Neuronal stem cell (in vitro differentiated cells): Measurements from ENCODE around the gene PLEKHM1.
"Not testable (repeated sequence)": the region's sequence is repeated elsewhere in the genome, so short reads cannot be mapped to it uniquely, and the experiment has no call there.

ENCODE experiments used
- DNase-seq: peaks from one replicate; pipeline ENCODE4 v3.0.0-alpha.2; 2013; ENCODE audit warnings: low spot score
- H2AFZ ChIP-seq: one replicate; pipeline ENCODE4 v1.6.1; 2013; ENCODE audit warnings: mild to moderate bottlenecking, low read length, inconsistent platforms
- H2AK5ac ChIP-seq: 2 replicates; pipeline ENCODE4 v1.6.1; 2013; ENCODE audit warnings: low read depth, mild to moderate bottlenecking, inconsistent platforms, low read length, moderate library complexity, mixed read lengths
- H2BK120ac ChIP-seq: 2 replicates; pipeline ENCODE4 v1.6.1; 2013; ENCODE audit warnings: low read depth, mild to moderate bottlenecking, inconsistent platforms, low read length, moderate library complexity, mixed read lengths
- H2BK12ac ChIP-seq: one replicate; pipeline ENCODE4 v1.6.1; 2013; ENCODE audit warnings: low read length, inconsistent platforms
- H2BK15ac ChIP-seq: 2 replicates; pipeline ENCODE4 v1.6.1; 2013; ENCODE audit warnings: mild to moderate bottlenecking, low read length, inconsistent platforms, mixed read lengths
- H2BK5ac ChIP-seq: one replicate; pipeline ENCODE4 v1.6.1; 2013; ENCODE audit warnings: inconsistent platforms, mild to moderate bottlenecking, low read length, moderate library complexity
- H3K14ac ChIP-seq: one replicate; pipeline ENCODE4 v1.6.1; 2013; ENCODE audit warnings: low read length, inconsistent platforms
- H3K18ac ChIP-seq: 2 replicates; pipeline ENCODE4 v1.6.1; 2013; ENCODE audit warnings: low read length, inconsistent platforms
- H3K23ac ChIP-seq: 2 replicates; pipeline ENCODE4 v1.6.1; 2013; ENCODE audit warnings: low read depth, mild to moderate bottlenecking, mixed read lengths, low read length, inconsistent platforms; ENCODE audit not compliant: poor library complexity
- H3K27ac ChIP-seq: replicated peaks from 3 replicates; pipeline ENCODE4 v1.5.1; 2013; ENCODE audit warnings: low read length, inconsistent platforms
- H3K27me3 ChIP-seq, 3 experiments: 2 replicates each; pipeline ENCODE4 v1.6.1; 2013; ENCODE audit warnings: low read length in 3 of 3, mild to moderate bottlenecking in 2 of 3, inconsistent platforms in 1 of 3, low read depth in 1 of 3, mixed read lengths in 1 of 3, moderate library complexity in 1 of 3; ENCODE audit not compliant: control insufficient read depth in 3 of 3, insufficient read depth in 3 of 3
- H3K36me3 ChIP-seq, 2 donors: replicated peaks in 1 of 2; 2 replicates each; pipeline ENCODE4 v1.6.1; 2013; ENCODE audit warnings: low read length in 2 of 2; ENCODE audit not compliant: control insufficient read depth in 2 of 2, insufficient read depth in 2 of 2
- H3K4ac ChIP-seq: 2 replicates; pipeline ENCODE4 v1.6.1; 2013; ENCODE audit warnings: inconsistent platforms, mild to moderate bottlenecking, low read length, moderate library complexity
- H3K4me1 ChIP-seq, 2 donors: 1 replicate in 1 of 2; 2 replicates in 1 of 2; pipeline ENCODE4 v1.6.1; 2013; ENCODE audit warnings: low read length in 2 of 2, low read depth in 1 of 2; ENCODE audit not compliant: control insufficient read depth in 2 of 2, insufficient read depth in 1 of 2
- H3K4me2 ChIP-seq: one replicate; pipeline ENCODE4 v1.6.1; 2013; ENCODE audit warnings: mild to moderate bottlenecking, low read length, inconsistent platforms; ENCODE audit not compliant: insufficient read depth, poor library complexity, severe bottlenecking
- H3K4me3 ChIP-seq, 2 donors: 2 replicates each; pipeline ENCODE4 v1.5.1; 2013; ENCODE audit warnings: low read length in 2 of 2, mild to moderate bottlenecking in 2 of 2, inconsistent platforms in 1 of 2, moderate library complexity in 1 of 2
- H3K79me1 ChIP-seq: one replicate; pipeline ENCODE4 v1.6.1; 2013; ENCODE audit warnings: low read depth, mild to moderate bottlenecking, inconsistent platforms, low read length, moderate library complexity
- H3K9ac ChIP-seq: one replicate; pipeline ENCODE4 v1.6.1; 2013; ENCODE audit warnings: mild to moderate bottlenecking, low read depth, low read length, inconsistent platforms; ENCODE audit not compliant: poor library complexity
- H3K9me3 ChIP-seq, 2 donors: replicated peaks in 1 of 2; 2 replicates each; pipeline versions ENCODE3 to v1.6.1; 2013; ENCODE audit warnings: low read length in 2 of 2, mild to moderate bottlenecking in 2 of 2, inconsistent platforms in 1 of 2, low read depth in 1 of 2, mixed read lengths in 1 of 2, moderate library complexity in 1 of 2; ENCODE audit not compliant: control insufficient read depth in 2 of 2, insufficient read depth in 1 of 2
- H4K8ac ChIP-seq: one replicate; pipeline ENCODE4 v1.6.1; 2013; ENCODE audit warnings: low read depth, mild to moderate bottlenecking, inconsistent platforms, low read length, moderate library complexity
- H4K91ac ChIP-seq: one replicate; pipeline ENCODE4 v1.6.1; 2013; ENCODE audit warnings: low read length, low read depth, mild to moderate bottlenecking, inconsistent platforms; ENCODE audit not compliant: poor library complexity
- WGBS, 2 donors: extraction: QIAGEN DNeasy Blood & Tissue Kit; methylation state at CpG; one replicate each; pipeline ENCODE4 v1.1.7; 2013; ENCODE audit warnings: missing lambda C conversion rate in 2 of 2, mixed read lengths in 1 of 2; ENCODE audit not compliant: insufficient read length in 2 of 2, insufficient replicate concordance in 1 of 2; ENCODE audit errors: extremely low coverage in 2 of 2; 5-methylcytosine and 5-hydroxymethylcytosine counted together

The PLEKHM1 gene

DNA sequence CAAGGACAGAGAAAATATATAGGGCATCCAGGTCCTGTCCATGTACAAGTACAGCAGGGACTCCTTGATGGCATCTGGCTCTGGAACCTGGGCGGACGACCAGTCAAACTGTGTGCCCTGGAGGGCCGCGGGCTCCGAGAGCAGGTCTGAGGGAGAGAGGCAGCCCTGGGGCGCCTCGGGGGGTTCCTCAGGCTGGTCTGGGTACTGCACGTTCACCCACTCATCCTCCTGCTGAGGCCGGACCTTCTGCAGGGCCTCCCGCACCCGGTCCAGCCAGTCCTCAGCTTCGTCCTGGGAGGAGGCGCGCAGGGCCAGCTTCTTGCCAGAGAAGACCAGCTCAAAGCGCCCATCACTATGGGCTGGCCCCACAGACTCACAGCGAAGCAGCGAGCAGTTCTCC is 36.8 kb downstream of the PLEKHM1 start:
- not testable (repeated sequence) for H4K8ac ChIP-seq, DNase-seq, H2BK12ac ChIP-seq, H4K91ac ChIP-seq, H2AK5ac ChIP-seq, H3K4ac ChIP-seq, H3K9me3 ChIP-seq, H3K23ac ChIP-seq, H2BK15ac ChIP-seq, H3K27me3 ChIP-seq, H3K4me1 ChIP-seq, H2BK120ac ChIP-seq, H2BK5ac ChIP-seq, H3K27ac ChIP-seq, H2AFZ ChIP-seq, H3K36me3 ChIP-seq, H3K9ac ChIP-seq, H3K79me1 ChIP-seq, H3K18ac ChIP-seq, H3K4me3 ChIP-seq, H3K14ac ChIP-seq, H3K4me2 ChIP-seq
- WGBS, 2 donors = no CpG with 5 or more reads among the region's 17 CpGs

DNA sequence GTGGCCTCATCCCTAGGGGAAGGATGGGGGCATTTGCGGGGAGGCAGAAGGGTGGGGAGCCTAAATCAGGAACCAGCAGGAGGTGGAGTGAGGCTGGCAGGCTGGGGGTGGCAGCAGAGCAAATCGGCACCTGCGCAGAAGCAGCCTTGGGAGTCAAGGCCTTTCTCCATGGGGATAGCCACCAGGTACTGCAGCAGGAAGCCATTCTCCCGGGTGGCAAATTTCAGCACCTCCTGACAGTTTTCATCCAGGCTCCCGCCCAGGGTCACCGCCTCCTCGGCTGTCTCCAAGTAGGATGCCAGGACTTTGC is 37.3 kb downstream of the PLEKHM1 start:
- H2BK120ac ChIP-seq, H3K4me3 ChIP-seq: not testable (repeated sequence)
- WGBS, 2 donors = no CpG with 5 or more reads among the region's 7 CpGs

DNA sequence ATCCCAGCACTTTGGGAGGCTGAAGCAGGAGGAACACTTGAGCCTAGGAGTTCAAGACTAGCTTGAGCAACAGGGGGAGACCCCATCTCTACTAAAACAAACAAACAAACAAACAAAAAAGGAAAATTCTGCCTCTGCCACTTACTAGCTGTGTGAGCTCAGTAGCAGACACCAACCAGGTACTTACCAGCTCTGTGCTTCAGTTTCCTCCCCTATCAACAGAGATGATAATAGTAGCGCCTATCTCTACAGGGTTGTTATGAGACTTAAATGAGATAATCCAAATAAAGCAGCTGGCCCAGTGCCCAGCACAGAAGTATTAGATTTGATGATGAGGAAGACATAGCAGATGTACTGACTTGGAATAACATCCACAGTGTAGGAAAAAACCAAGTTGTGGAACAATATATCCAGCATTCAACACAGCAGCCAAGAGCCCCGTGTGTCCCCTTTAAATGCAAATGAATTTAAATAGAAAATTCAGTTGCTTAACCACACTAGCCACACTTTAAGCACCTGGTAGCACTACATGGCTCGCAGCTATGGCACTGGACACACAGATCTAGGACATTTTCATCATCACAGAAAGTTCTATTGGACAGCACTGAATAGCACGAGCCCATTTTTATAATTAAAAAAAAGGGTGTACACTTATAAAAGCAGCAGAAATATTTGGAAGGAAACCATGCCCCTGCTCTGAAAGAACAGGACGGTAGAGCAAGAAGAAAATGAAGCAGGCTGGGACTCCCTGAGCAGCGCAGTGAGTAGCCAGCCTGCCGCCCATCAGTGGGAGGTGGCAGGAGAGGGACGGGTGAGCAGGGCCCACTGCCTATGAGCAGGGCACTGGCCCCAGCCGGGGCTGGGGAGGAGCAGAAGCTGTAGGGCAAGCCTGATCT is 37.9 kb downstream of the PLEKHM1 start:
- WGBS, 2 donors = no CpG with 5 or more reads among the region's 9 CpGs
- H2BK5ac ChIP-seq, H4K91ac ChIP-seq, H4K8ac ChIP-seq, H3K23ac ChIP-seq, H3K4ac ChIP-seq, H3K36me3 ChIP-seq, H2AFZ ChIP-seq, H3K27ac ChIP-seq, H3K4me1 ChIP-seq, H3K4me3 ChIP-seq, H2BK120ac ChIP-seq, H3K14ac ChIP-seq, H2AK5ac ChIP-seq, H3K9me3 ChIP-seq, H2BK12ac ChIP-seq, H3K18ac ChIP-seq, H2BK15ac ChIP-seq, H3K4me2 ChIP-seq, H3K27me3 ChIP-seq, H3K79me1 ChIP-seq, DNase-seq, H3K9ac ChIP-seq: not testable (repeated sequence)

More for the DNA sequence above, 37.3 kb downstream of the PLEKHM1 start:
- not testable (repeated sequence) for H2BK5ac ChIP-seq, H3K36me3 ChIP-seq, H3K9me3 ChIP-seq, H2AK5ac ChIP-seq, H3K23ac ChIP-seq, H3K27me3 ChIP-seq, H3K4me1 ChIP-seq, H3K79me1 ChIP-seq, H2BK12ac ChIP-seq, H3K27ac ChIP-seq, H3K14ac ChIP-seq, H4K91ac ChIP-seq, H2AFZ ChIP-seq, H2BK15ac ChIP-seq, H3K18ac ChIP-seq, H3K9ac ChIP-seq, H4K8ac ChIP-seq, DNase-seq, H3K4ac ChIP-seq, H3K4me2 ChIP-seq

DNA sequence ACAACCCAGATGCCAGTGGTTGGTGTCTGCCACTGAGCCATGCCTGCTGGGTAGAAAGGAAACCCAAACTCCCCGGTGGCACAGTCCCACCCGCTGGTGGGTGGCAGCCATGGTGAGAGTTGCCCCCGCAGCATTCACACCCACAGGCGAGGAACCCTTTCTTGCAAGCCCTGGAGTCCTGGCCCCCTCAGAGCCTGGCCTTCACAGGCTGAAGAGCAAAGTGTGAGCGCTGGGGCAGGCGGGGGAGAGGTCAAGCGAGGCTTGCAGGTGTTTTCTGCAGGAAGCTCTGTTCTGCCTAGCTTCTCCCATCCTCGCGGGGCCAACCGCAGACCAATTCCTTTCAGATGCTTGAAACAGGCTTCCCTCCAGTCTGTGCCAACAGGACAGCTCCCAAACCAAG is 38.9 kb downstream of the PLEKHM1 start:
- not testable (repeated sequence) for H2BK5ac ChIP-seq, H2BK12ac ChIP-seq, H3K14ac ChIP-seq, H3K23ac ChIP-seq, H3K4me2 ChIP-seq, H3K79me1 ChIP-seq, H3K4me1 ChIP-seq, H4K91ac ChIP-seq, H3K18ac ChIP-seq, H3K27me3 ChIP-seq, H2BK15ac ChIP-seq, H4K8ac ChIP-seq, DNase-seq, H3K4ac ChIP-seq, H3K9ac ChIP-seq, H2BK120ac ChIP-seq, H2AFZ ChIP-seq, H3K4me3 ChIP-seq, H3K9me3 ChIP-seq, H3K27ac ChIP-seq, H2AK5ac ChIP-seq, H3K36me3 ChIP-seq
- no CpG with 5 or more reads among the region's 10 CpGs for WGBS, 2 donors
